HG03108 (cell line): ENCODE data around the gene SPATA31D1.
A peak's percentile ranks its signal among the peaks of the same experiment; 100 is the strongest.
"Not testable (repeated sequence)": the region's sequence is repeated elsewhere in the genome, so short reads cannot be mapped to it uniquely, and the experiment has no call there.

Source experiments
- ATAC-seq: cut with Tn5 transposase; IDR thresholded peaks from one replicate; pipeline ENCODE4 v1.9.1; 2021; ENCODE audit warnings: moderate library complexity; ENCODE audit not compliant: unreplicated experiment

The SPATA31D1 gene

DNA sequence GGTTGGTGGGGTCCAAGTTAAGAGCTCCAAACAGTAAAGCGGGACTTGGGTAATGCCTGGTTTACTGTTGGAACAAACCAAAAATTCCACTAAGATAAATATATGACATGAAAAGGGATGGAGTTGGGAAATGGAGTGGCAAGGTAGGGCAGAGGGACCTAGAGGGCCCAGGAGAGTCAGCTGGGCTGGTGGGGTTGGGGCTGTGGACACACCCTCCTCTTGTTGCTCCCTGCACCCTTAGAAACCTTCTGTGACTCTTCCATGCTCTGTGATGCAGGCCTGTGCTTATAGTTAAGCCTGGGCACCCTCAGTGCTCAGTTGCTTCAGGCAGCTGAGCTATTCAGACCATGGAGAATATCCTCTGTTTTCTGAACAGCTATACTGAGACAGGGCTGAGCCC lies at the start of gene SPATA31D1:
Gene SPATA31D1 (plus strand): TSS at position 301 of the 400 bp plus-strand sequence. CDS start 47 bp downstream, at position 348.
- not testable (repeated sequence) for ATAC-seq

DNA sequence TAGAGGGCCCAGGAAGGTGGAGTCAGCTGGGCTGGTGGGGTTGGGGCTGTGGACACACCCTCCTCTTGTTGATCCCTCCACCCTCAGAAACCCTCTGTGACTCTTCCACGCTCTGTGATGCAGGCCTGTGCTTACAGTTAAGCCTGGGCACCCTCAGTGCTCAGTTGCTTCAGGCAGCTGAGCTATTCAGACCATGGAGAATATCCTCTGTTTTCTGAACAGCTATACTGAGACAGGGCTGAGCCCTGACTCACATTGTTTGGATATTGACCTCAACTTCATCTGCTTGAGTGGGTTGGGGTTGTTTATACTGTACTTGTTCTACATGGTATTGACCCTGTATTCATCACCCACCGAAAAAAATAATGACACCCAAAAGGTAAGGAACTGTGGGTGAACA lies 45.2 kb upstream of the SPATA31D1 start, which contains the start of gene SPATA31D3:
Gene SPATA31D3 (plus strand): TSS at position 108 of the 400 bp plus-strand sequence. CDS start 86 bp downstream, at position 194.
- not testable (repeated sequence) for ATAC-seq

DNA sequence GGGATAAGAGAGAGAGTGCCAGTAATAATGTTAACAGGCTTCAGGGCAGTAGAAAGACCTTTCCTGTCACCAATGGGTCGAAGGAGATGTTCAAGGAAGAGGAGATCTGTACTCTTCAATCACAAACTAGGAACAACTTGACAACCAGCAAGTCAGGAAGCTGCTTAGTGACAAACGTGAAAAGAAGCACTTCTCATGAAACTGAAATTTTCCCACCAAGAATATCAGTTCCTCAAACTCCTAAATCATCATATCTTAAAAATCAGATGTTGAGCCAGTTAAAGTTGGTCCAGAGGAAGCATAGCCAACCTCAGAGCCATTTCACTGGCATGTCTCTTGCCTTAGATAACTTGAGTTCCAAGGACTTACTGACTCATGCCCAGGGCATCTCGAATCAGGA lies 39.9 kb upstream of the SPATA31D1 start:
- not testable (repeated sequence) for ATAC-seq

DNA sequence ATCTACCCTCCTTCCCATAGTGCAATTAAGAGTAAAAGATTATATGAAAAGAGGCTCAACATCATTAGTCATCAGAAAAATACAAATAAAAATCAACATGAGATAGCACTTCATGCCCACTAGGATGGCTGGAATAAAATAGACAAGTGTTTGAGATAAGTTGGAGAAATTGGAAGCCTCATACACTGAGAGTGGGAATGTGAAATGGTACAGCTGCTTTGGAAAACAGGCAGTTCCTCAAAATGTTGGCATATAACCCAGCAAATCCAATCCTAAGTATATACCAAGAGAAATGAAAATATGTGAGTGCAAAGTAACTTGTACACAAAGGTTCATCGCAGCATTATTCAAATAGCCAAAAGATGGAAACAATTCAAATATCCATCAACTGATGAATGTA lies 35.5 kb upstream of the SPATA31D1 start:
- no peak for ATAC-seq

DNA sequence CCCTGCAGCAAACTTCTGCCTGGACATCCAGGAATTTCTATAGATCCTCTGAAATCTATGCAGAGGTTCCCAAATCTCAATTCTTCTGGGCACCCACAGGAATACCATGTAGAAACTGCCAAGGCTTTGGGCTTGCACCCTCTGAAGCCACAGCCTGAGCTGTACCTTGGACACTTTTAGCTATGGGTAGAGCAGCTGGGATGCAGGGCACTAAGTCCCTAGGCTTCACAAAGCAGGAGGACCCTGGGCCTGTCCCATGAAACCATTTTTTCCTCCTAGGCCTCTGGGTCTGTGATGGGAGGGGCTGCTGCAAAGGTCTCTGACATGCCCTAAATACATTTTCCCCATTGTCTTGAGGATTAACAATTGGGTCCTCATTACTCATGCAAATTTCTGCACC lies 32.9 kb upstream of the SPATA31D1 start:
- ATAC-seq = no peak

DNA sequence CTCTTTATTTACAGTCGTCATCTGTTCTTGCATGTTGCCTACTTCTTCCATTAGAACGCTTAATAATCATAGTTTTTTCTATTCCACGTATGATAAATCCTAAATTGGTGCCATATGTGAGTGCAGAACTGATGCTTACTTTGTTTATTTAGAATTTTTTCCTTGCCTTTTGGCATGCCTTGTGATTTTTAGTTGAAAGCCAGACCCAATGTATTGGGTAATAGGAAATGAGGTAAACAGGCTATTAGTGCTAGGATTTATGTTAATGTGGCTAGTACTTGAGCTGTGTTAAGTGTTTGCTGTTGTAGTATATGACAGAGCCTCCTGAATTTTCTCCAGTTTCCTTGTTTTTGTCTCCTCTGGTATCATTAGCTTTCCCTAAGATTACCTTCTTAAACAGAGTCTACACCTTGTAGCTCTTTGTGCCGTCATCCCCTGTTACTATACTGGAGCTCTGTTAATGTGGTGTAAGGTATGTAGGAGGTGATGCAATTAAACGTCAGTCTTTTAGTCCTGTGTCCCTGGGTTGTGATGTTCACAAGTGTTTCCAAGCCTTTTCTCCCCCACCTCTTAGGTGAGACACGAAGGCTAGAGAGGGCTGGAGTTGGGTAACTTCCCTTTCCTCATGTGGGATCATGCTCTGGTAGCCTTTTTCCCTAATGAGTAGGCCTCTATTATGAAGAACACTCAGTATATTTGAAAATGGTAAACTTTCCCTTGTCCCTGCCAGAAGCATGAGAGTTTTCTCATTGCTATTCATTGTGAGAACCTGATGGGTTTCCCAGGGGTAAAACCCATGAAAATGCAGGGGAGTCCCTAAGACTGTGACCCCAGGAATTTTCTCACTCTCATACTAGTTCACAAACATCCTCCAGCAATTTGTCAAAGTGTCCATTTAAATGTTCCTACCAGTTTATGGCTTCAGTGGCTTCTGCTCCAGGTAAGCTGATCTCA lies 24.1 kb upstream of the SPATA31D1 start:
- no peak for ATAC-seq

DNA sequence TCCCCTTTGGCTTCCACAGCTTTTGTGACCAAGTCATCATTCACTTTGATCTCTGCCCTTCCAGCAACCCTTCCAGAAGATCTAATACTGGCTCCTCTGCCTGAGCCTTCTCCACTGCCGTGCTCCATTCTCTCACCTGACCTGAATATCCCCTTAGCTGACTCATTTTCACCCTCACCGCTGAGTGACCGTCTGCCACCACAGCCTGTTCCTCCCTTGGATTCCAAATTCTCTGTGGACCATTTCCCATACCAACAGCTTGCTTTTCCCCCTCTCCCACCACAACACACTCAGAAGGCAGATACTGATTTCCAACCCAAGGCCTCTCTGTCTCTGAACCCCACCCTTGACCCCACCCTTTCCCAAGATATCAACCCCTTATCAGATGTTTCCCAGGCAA lies 20.5 kb upstream of the SPATA31D1 start:
- no peak for ATAC-seq

DNA sequence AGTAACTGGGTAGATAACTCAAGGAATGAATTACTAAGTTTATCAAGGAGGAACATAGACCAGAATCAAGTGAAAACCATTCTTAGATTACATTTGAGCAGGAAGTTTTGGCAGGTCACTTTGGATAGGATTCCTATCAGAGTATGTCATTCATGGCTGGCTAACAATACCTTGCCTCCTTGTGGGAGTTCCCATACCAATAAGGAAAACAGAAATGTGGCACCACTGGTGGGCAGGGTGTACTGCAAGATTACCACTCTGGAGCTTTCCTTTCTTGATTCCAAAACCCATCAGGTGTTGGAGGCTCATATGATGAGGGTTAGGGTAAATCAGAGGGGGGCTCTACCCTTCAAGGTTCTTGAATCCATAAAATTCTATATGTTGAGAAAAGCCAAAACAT lies 18.6 kb upstream of the SPATA31D1 start:
- ATAC-seq = no peak

DNA sequence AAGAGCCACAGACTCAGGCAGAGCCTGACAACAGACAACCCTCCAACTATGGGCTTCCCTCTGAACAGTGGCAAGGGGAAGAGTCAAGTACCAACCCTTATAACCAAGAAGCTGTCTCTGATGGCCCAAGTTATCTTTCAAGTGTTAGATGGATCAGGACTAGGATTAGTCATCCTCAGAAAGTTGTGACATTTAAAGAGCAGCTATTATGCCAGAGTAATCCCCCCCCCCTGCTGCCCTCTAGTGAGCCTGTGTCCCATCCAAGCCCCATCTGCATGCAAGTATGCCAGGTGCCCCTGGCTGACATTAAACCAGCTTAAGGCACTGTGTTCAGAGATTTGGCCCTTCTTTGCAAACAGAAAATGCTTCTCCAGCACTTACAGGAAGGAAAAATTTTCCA lies 16.8 kb upstream of the SPATA31D1 start:
- ATAC-seq = no peak

DNA sequence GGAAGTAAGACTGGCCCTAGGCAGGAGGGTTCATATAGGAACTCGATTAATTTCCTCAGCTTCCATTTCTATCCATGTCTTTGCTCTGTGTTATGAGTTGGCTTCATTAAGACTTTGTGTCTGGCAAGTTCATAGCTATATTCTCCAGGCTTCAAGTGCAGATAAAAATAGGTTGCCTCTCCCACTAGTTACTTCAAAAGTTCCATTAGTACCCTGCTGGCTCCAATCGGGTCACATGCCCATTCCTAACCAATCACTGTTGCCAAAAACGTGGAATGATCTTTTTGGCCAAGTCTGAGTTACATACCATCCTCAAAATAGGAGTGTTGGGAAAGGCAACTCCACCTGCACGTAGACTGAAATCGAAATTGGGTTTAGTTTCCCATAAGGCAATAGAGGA lies 13.8 kb upstream of the SPATA31D1 start:
- ATAC-seq = no peak

DNA sequence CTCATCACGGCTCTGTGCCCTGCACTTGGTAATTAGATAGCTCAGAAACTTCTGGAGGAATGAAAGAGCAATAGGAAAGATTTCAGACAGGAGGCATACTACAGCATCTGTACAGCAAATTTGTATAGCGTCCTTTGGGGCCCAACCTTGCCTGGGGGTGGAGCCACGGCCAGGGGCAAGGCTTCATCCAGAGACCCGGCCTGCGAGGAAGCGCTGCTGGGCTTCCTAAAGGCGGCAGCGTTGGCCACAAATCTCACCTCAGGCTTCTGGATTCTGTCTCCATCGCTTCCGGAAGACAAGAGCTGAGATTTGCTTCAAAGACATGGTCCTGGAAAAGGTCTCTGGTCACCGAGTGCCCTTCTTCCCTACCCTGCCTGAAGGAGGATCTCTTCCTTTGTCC lies 12.2 kb upstream of the SPATA31D1 start:
- ATAC-seq = no peak

DNA sequence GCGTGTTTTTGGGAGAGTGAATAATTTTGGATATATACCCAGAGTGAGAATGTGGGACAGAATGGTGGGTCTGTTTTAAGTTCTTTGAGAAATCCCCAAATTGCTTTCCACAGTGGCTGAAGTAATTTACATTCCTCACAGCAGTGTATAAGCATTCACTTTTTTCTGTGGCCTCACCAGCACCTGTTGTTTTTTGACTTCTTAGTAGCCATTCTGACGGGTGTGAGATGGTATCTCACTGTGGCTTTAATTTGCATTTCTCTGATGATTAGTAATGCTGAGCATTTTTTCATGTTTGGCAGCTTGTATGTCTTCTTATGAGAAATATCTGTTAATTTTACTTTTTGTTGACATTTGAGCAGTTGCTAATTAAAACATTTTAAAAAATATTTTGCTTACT lies 9.4 kb upstream of the SPATA31D1 start:
- ATAC-seq = peak; percentile 43

DNA sequence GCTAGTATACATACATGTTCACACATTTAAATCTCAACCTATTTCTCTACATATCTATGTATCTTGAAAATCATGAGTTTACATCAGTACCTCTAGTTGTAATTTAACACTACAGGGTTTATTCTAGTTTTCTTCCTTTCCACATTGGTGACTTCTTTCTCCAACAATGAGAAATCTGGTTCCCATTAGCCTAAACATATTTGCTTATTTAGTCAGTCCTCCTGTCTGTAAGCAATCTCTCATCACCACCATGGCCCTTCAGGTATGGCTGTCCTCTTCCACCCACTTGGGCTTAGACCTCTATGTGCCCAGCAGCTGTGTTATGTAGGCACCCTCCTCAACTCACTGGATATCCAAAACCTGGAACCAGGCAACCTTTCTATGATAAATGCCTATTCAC lies 8.0 kb upstream of the SPATA31D1 start:
- ATAC-seq = no peak

DNA sequence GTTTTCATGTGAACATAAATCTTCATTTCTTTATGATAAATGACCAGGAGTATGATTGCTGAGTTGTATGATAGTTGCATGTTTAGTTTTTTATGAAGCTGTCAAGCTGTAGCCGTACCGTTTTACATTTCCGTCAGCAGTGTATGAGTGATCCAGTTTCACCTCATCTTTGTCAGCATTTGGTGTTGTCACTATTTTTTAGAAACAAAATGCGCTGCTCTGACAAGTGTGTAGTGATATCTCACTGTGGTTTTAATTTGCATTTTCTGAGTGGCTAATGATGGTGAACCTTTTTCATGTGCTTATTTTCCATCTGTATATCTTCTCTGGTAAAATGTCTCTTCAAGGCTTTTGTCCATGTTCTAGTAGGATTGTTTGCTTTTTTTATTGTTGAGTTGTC lies 6.7 kb upstream of the SPATA31D1 start:
- ATAC-seq = no peak

DNA sequence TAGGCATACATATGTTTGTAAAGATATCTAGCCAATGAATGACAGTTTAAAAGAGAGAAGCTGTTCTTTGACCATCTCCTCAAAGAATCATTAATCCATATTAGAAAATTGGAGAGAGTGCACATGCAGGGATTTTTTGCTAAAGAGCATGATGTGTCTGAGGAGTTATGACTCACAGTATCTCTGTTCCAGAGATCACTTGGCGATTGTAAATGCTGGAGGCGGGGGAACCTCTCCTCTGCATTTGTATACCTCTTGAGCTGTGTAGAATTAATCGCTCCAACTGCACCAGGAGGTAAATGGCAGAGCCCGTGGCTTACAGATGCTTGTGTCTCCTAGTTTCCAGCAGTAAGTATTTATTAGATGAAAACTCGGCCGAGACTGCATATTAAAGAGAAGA lies 3.6 kb upstream of the SPATA31D1 start:
- no peak for ATAC-seq

DNA sequence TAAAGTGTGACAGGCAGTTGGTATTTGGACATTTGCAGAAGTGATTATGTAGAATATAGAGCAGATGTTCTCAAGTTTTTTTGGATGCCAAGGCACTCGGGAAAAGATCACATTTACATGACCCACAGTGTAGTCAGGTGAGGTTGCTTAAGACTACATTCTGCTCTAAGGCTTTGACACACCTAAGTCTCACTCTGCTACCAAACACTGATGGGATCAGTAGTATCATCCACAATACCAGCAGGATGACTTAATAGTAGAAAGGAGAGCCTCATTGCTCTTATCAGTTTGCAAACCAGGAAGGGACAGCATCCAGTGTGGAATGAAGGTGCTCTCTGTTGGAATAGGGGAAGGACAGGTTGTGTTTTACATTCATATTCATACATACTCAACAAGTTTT lies 2.5 kb upstream of the SPATA31D1 start:
- ATAC-seq = no peak

DNA sequence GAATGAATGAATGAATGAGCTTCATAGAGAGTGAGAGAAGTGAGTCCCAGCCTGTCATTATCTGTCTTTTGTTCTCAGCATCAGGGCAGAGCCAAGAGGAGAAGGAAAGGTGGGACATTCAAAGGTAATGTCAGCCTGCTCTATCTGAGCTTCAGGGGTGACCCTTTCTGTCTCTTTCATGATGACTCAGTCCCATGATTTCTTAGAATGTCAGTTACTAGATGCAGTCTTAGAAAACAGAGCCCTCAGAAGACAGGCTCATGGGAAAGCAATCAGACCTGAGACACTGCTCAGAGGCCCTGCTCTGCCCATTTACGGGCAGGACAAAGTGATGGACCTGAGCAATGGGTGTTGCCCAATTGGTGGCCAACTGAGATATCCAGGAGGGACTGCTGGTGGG lies 1.1 kb downstream of the SPATA31D1 start:
- ATAC-seq = no peak

DNA sequence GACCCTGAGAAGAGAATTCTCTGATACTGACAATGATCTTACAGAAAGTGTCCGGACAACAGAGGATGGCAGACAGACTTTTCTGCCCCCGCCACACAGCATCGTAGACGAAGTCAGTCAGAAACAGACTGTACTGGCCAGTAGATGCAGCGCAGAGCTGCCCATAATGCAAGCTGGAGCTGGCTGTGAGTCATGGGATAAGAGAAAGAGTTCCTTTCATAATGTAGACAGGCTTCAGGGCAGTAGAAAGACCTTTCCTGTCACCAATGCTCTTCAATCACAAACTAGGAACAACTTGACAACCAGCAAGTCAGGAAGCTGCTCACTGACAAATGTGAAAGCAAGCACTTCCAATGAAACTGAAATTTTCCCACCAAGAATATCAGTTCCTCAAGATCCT lies 5.1 kb downstream of the SPATA31D1 start:
- ATAC-seq = no peak

DNA sequence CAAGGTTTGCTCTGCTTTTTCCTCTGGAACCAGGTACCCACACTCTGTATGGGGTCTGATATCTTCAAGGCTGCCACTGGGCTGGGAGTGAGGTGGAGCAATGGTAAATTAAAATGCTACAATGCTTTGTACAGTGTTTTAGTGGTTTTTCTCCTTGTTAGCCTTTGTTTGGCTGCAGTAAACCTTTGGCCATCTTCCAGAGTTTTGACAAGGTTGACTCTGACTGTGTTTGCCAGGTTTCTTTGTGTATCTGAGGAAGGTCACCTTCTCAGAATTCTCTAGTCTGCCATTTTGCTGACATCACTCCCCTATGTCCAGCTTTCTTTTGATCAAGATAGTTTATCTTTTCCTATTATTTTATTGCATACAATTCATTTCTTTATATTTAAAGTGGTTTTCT lies 11.2 kb downstream of the SPATA31D1 start:
- no peak for ATAC-seq

DNA sequence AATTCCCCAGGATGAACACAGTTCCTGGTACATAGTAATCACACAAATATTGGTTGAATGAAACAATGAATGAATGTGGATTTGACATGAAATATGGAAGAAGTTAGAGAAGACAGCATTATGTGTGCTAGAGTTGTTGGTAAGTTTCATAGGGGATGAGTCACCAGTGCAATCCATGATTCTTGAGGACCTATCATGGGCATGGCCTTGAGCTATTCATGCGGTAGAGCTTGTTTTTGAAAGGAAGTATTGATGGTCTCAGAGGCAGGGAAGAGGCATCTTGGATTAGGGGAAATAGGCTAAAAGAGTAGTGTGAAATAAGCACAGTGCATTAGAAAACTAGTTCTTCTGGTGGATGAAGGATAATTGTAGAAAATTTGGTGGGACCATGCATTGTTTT lies 22.1 kb downstream of the SPATA31D1 start:
- ATAC-seq = no peak

DNA sequence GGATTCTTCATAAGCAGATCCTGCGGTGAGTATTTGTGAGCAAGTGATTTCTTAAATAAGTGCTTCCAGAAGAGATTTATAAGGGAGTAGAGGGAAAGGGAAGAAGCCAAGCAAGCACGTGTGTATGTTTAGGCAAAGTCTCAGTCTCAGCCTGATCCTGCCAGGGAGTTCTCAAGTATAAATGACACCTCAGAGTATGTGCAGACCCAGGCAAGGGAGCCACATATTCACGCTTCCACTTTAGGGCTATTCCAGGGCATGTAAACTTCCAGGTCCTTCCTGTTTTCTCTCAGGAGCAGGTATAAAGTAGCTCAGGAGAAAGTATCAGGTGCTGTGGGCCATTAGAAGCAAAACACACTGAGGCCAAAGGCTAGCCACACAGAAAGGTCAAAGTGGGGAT lies 22.6 kb downstream of the SPATA31D1 start:
- ATAC-seq = no peak

DNA sequence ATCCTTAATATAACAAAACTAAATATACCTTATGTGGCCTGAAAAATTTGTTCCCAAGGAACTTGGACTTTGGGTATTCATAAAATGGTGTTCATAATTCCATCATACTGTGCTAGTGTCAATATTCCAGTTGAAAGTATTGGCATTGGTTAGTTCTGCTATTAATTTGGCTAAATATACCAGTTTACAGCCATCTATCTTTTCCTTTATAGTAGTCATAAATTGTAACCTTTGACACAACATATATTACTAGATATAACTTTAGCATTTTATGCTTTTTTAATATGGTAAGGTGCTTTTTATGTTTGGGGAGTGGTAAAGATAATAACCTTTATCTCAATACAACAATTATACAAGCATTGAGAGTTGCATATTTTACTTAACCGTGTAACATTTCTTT lies 23.7 kb downstream of the SPATA31D1 start:
- no peak for ATAC-seq

DNA sequence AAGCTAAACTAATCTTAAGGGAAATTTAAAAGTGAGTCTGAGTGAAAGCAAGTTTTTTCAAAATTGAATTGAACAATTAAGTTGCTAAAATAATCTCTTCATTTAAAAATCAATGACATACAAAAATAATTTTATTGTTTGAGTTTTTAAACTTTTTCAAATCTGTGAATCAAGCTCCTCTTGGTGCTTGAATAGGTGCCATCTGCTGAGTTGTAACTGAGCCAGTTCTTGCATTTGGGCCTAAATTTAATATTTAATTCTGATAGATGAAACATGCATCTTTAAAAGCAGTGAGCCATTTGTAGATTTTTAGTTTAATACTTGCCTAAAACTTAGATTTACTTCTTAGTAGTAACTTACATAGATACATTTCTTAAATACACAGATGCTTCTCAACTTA lies 31.8 kb downstream of the SPATA31D1 start:
- ATAC-seq = no peak
